Natural killer cell treated with Interleukin-12 subunit alpha and Interleukin-12 subunit beta and Interleukin-15 and Interleukin-18, amount 100 ng/mL, for 72 hours (primary cell): Measurements from ENCODE around the gene ARF4. TPM values are rescaled to one million over a fixed set of nuclear protein-coding genes. Genes with fewer than 3 reads are reported as not detected.
"Not testable (repeated sequence)": the region's sequence is repeated elsewhere in the genome, so short reads cannot be mapped to it uniquely, and the experiment has no call there.

Experiments used
- ATAC-seq, 2 donors: fragments of 150-1000 bp; cut with Tn5 transposase in 1 of 2; sonication (Bioruptor Pico), chemical (Tn5 transposase) in 1 of 2; 2 replicates each; pipeline ENCODE4 v1.10.0; 2021
- DNase-seq: peaks from one replicate; pipeline ENCODE4 v3.0.0; 2022; ENCODE audit warnings: low spot score
- H3K27ac Mint-ChIP-seq, 2 donors: 1 replicate in 1 of 2; 2 replicates in 1 of 2; pipeline ENCODE4 v1.8.0; 2022; ENCODE audit warnings: mixed read lengths in 2 of 2, mild to moderate bottlenecking in 1 of 2, moderate library complexity in 1 of 2
- H3K27me3 Mint-ChIP-seq, 2 donors: 1 replicate in 1 of 2; 2 replicates in 1 of 2; pipeline ENCODE4 v1.8.0; 2022; ENCODE audit warnings: mixed read lengths in 2 of 2
- H3K36me3 Mint-ChIP-seq: one replicate; pipeline ENCODE4 v1.8.0; 2022; ENCODE audit warnings: mixed read lengths
- H3K4me1 Mint-ChIP-seq, 2 donors: 1 replicate in 1 of 2; 2 replicates in 1 of 2; pipeline ENCODE4 v1.8.0; 2022; ENCODE audit warnings: low read depth in 2 of 2, mixed read lengths in 2 of 2, mild to moderate bottlenecking in 1 of 2
- H3K4me3 Mint-ChIP-seq: one replicate; pipeline ENCODE4 v1.8.0; 2022; ENCODE audit warnings: mixed read lengths
- H3K9me3 Mint-ChIP-seq: 2 replicates; pipeline ENCODE4 v1.8.0; 2022; ENCODE audit warnings: mixed read lengths
- total RNA-seq, 2 donors: library from RNA; stranded (reverse); gene quantifications; one replicate each; pipeline ENCODE4 v1.2.3, GENCODE V29; 2022

ARF4 gene
- 100 to 1,000 TPM in 1 of 2 donors, 10 to 100 TPM in 1; 92.7 to 112 TPM for total RNA-seq

- Mint-ChIP-seq H3K9me3 (no peaks in the 10 kb centered on the region), H3K4me1 (peaks cover 31 to 43% of the 10 kb centered on the region in 2 donors), H3K4me3 (peak within 1 kb of the TSS; percentile 95), H3K36me3 (peaks cover 10% of the 10 kb centered on the region), H3K27ac (peak within 1 kb of the TSS; percentile 98 to 100), H3K27me3 (no peaks in the 10 kb centered on the region)
- ATAC-seq (peak; percentile 96 to 97), DNase-seq (peak; percentile 100)
These were observed at the start of gene ARF4 for GRCh38 chr3:57597127-57597923. TSS of gene ARF4 (minus strand) at chr3:57597344. CDS start at chr3:57597140, 204 bp downstream.

- Mint-ChIP-seq H3K4me3 (no peak overlapping the region), H3K27ac (peak overlapping the region in 1 of 2 donors; percentile 0), H3K9me3 (peaks cover 3% of the 10 kb centered on the region), H3K4me1 (peaks cover 5 to 19% of the 10 kb centered on the region in 2 donors), H3K36me3 (peaks cover 33% of the 10 kb centered on the region), H3K27me3 (no peaks in the 10 kb centered on the region)
- no peak for DNase-seq
- ATAC-seq, result no peak
These were observed 49.6 kb upstream of the ARF4 start for GRCh38 chr3:57646723-57647122.

- H3K27ac Mint-ChIP-seq, result no peak overlapping the region
- ATAC-seq, result no peak
- H3K4me1 Mint-ChIP-seq, result peaks cover 0 to 19% of the 10 kb centered on the region in 2 donors
- DNase-seq, result no peak
- peaks cover 3% of the 10 kb centered on the region for H3K9me3 Mint-ChIP-seq
- peaks cover 37% of the 10 kb centered on the region for H3K36me3 Mint-ChIP-seq
- no peaks in the 10 kb centered on the region for H3K27me3 Mint-ChIP-seq
- no peak overlapping the region for H3K4me3 Mint-ChIP-seq
These were observed 47.6 kb upstream of the ARF4 start for GRCh38 chr3:57644740-57645139.

- H3K4me1 Mint-ChIP-seq, result peaks cover 0 to 6% of the 10 kb centered on the region in 2 donors
- no peaks in the 10 kb centered on the region for H3K9me3 Mint-ChIP-seq
- no peaks in the 10 kb centered on the region for H3K27me3 Mint-ChIP-seq
- H3K36me3 Mint-ChIP-seq, result peaks cover 15% of the 10 kb centered on the region
- H3K4me3 Mint-ChIP-seq, result no peak overlapping the region
- ATAC-seq, result no peak
- H3K27ac Mint-ChIP-seq, result peak overlapping the region in 1 of 2 donors; percentile 76
- no peak for DNase-seq
These were observed 40.2 kb upstream of the ARF4 start for GRCh38 chr3:57637391-57637790.

- not testable (repeated sequence) for H3K4me1 Mint-ChIP-seq, DNase-seq, H3K27me3 Mint-ChIP-seq, H3K27ac Mint-ChIP-seq, ATAC-seq, H3K36me3 Mint-ChIP-seq, H3K4me3 Mint-ChIP-seq, H3K9me3 Mint-ChIP-seq
These were observed 37.1 kb upstream of the ARF4 start for GRCh38 chr3:57634259-57634658.

GRCh38 chr3:57627976-57628375 is 30.8 kb upstream of the ARF4 start:
- ATAC-seq (no peak), DNase-seq (no peak)
- no peaks in the 10 kb centered on the region for H3K27me3 Mint-ChIP-seq
- H3K9me3 Mint-ChIP-seq, result no peaks in the 10 kb centered on the region
- H3K27ac Mint-ChIP-seq, result no peak overlapping the region
- H3K4me3 Mint-ChIP-seq, result no peak overlapping the region
- no peaks in the 10 kb centered on the region for H3K4me1 Mint-ChIP-seq
- H3K36me3 Mint-ChIP-seq, result no peaks in the 10 kb centered on the region

- Mint-ChIP-seq H3K4me3 (no peak overlapping the region), H3K36me3 (no peaks in the 10 kb centered on the region), H3K4me1 (peaks cover 0 to 5% of the 10 kb centered on the region in 2 donors), H3K9me3 (no peaks in the 10 kb centered on the region), H3K27ac (no peak overlapping the region), H3K27me3 (no peaks in the 10 kb centered on the region)
- DNase-seq (no peak), ATAC-seq (no peak)
These were observed 27.7 kb upstream of the ARF4 start for GRCh38 chr3:57624801-57625200.

- Mint-ChIP-seq H3K4me1 (peaks cover 0 to 5% of the 10 kb centered on the region in 2 donors), H3K9me3 (no peaks in the 10 kb centered on the region), H3K36me3 (no peaks in the 10 kb centered on the region), H3K4me3 (no peak overlapping the region), H3K27ac (peak overlapping the region in 1 of 2 donors; percentile 19), H3K27me3 (no peaks in the 10 kb centered on the region)
- ATAC-seq, result no peak
- DNase-seq, result no peak
These were observed 25.2 kb upstream of the ARF4 start for GRCh38 chr3:57622362-57622761.

- Mint-ChIP-seq H3K27me3 (no peaks in the 10 kb centered on the region), H3K27ac (peak overlapping the region in 1 of 2 donors; percentile 32), H3K4me1 (peaks cover 0 to 7% of the 10 kb centered on the region in 2 donors), H3K36me3 (no peaks in the 10 kb centered on the region), H3K4me3 (no peak overlapping the region), H3K9me3 (no peaks in the 10 kb centered on the region)
- ATAC-seq (no peak), DNase-seq (no peak)
These were observed 20.6 kb upstream of the ARF4 start for GRCh38 chr3:57617739-57618138.

- Mint-ChIP-seq H3K4me3 (no peak overlapping the region), H3K4me1 (peaks cover 0 to 6% of the 10 kb centered on the region in 2 donors)
These were observed 19.1 kb upstream of the ARF4 start for GRCh38 chr3:57616233-57616632.

GRCh38 chr3:57611870-57612269 is 14.7 kb upstream of the ARF4 start:
- DNase-seq, result not testable (repeated sequence)

More at GRCh38 chr3:57616233-57616632, 19.1 kb upstream of the ARF4 start:
- peak overlapping the region in 1 of 2 donors; percentile 46 for H3K27ac Mint-ChIP-seq
- DNase-seq (no peak), ATAC-seq (no peak)
- peaks cover 3% of the 10 kb centered on the region for H3K36me3 Mint-ChIP-seq
- no peaks in the 10 kb centered on the region for H3K9me3 Mint-ChIP-seq
- H3K27me3 Mint-ChIP-seq, result no peaks in the 10 kb centered on the region

GRCh38 chr3:57605683-57606082 is 8.5 kb upstream of the ARF4 start:
- no peaks in the 10 kb centered on the region for H3K4me1 Mint-ChIP-seq
- ATAC-seq, result no peak

More at GRCh38 chr3:57611870-57612269, 14.7 kb upstream of the ARF4 start:
- H3K36me3 Mint-ChIP-seq, result peaks cover 31% of the 10 kb centered on the region
- not testable (repeated sequence) for H3K9me3 Mint-ChIP-seq, H3K4me1 Mint-ChIP-seq, ATAC-seq, H3K4me3 Mint-ChIP-seq, H3K27me3 Mint-ChIP-seq, H3K27ac Mint-ChIP-seq

GRCh38 chr3:57604971-57605370 is 7.8 kb upstream of the ARF4 start:
- DNase-seq (no peak), ATAC-seq (no peak)
- Mint-ChIP-seq H3K36me3 (peaks cover 33% of the 10 kb centered on the region), H3K27me3 (no peaks in the 10 kb centered on the region), H3K27ac (no peak overlapping the region), H3K9me3 (peaks cover 6% of the 10 kb centered on the region), H3K4me3 (no peak overlapping the region), H3K4me1 (no peaks in the 10 kb centered on the region)

More at GRCh38 chr3:57605683-57606082, 8.5 kb upstream of the ARF4 start:
- H3K27me3 Mint-ChIP-seq, result no peaks in the 10 kb centered on the region
- DNase-seq, result no peak
- H3K4me3 Mint-ChIP-seq, result no peak overlapping the region
- H3K27ac Mint-ChIP-seq, result no peak overlapping the region
- H3K9me3 Mint-ChIP-seq, result peaks cover 6% of the 10 kb centered on the region
- peaks cover 40% of the 10 kb centered on the region for H3K36me3 Mint-ChIP-seq

- Mint-ChIP-seq H3K27me3 (no peaks in the 10 kb centered on the region), H3K36me3 (peaks cover 9% of the 10 kb centered on the region), H3K27ac (peak overlapping the region in 1 of 2 donors; percentile 98), H3K4me1 (peaks cover 13 to 20% of the 10 kb centered on the region in 2 donors), H3K4me3 (no peak overlapping the region), H3K9me3 (no peaks in the 10 kb centered on the region)
- ATAC-seq, result no peak
- DNase-seq, result no peak
These were observed 3.1 kb upstream of the ARF4 start for GRCh38 chr3:57600195-57600594.
